ENCODE data around the gene MBOAT7.

MBOAT7 gene

GRCh38 chr19:54173951-54174834, 15.2 kb downstream of the MBOAT7 start:
- H3K27ac ChIP-seq: peak overlapping the region; percentile 97
- TF ChIP-seq CTCF (conservative IDR thresholded peaks at IDR 0.05): no peak

- peak; percentile 49; the same call in 1 of the 2 replicates for TF ChIP-seq CTCF (conservative IDR thresholded peaks at IDR 0.05)
- H3K27ac ChIP-seq: peak overlapping the region; percentile 97
Observed at GRCh38 chr19:54173359-54173699, 16.1 kb downstream of the MBOAT7 start.

GRCh38 chr19:54172471-54173358, 16.7 kb downstream of the MBOAT7 start, which contains the start of gene TMC4:
Gene TMC4, minus strand, starts transcription at chr19:54173160. Its CDS starts 43 bp downstream, at chr19:54173117.
- peak within 1 kb of the TSS; percentile 97 for H3K27ac ChIP-seq
- TF ChIP-seq CTCF (conservative IDR thresholded peaks at IDR 0.05): peak; percentile 82

- peak overlapping the region; percentile 97 for H3K27ac ChIP-seq
Observed at GRCh38 chr19:54171736-54172431, 17.5 kb downstream of the MBOAT7 start.

GRCh38 chr19:54169149-54169740, 20.1 kb downstream of the MBOAT7 start:
- TF ChIP-seq CTCF (conservative IDR thresholded peaks at IDR 0.05): no peak
- H3K27ac ChIP-seq: peak overlapping the region; percentile 16

GRCh38 chr19:54168174-54168917, 21.0 kb downstream of the MBOAT7 start:
- TF ChIP-seq CTCF (conservative IDR thresholded peaks at IDR 0.05): peak; percentile 92
- peak overlapping the region; percentile 50; the same call in 1 of the 2 replicates for H3K27ac ChIP-seq

GRCh38 chr19:54165222-54165621, 24.2 kb downstream of the MBOAT7 start:
- no peak overlapping the region for H3K27ac ChIP-seq
- TF ChIP-seq CTCF (conservative IDR thresholded peaks at IDR 0.05): no peak

Data from VCaP (cell line).